ENCODE measurements around the gene CTBP1. TPM values are rescaled to one million over a fixed set of nuclear protein-coding genes. Genes with fewer than 3 reads are reported as not detected.

The CTBP1 gene
- total RNA-seq, 1 donor from 2014 or later: 171 TPM

DNA sequence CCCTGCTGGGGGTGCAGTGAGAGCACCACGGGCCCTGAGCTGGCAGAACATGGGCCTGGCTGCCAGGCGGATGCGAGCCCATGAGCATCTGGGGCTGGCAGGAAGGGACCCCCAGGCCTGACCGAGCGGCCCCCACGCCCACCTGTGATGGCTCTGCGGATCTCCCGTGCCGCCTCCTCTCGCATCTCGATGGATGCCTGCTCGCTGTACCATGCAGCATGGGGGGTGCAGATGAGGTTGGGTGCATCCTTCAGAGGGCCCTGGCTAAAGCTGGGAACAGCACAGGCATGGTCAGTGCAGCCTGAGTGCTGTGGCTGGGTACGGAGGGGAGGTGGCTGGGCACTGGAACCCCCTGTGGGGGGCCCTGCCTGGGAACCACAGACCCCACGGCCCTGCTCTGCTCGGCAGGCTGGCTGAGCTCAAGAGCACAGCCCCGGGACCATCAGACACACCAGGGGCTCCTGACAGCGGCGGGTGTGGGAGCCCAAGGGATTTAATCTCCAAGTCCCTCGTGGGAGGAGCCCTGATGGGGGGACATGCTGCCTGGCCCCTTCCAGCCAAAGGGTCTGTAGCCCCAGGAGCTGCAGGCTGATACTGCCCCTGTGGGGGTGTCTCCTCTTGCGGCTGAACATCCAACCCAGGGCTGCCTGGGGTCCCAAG, 35.5 kb downstream of the CTBP1 start:
- Histone ChIP-seq H3K36me3 (no peaks in the 10 kb centered on the region), H2AFZ (replicated peaks) (no peak overlapping the region), H3K9me3 (ENCODE audit: low read depth) (no peaks in the 10 kb centered on the region), H3F3A (ENCODE audit: low read depth) (no peaks in the 10 kb centered on the region), H3K9ac (no peak overlapping the region), H3K4me1 (no peaks in the 10 kb centered on the region), H3K79me2 (ENCODE audit: low read depth) (no peaks in the 10 kb centered on the region), H3K27ac (no peak overlapping the region), H3K4me3 (no peak overlapping the region), H3K4me2 (no peak overlapping the region), H4K20me1 (ENCODE audit: low read depth) (peaks cover 3% of the 10 kb centered on the region), H3K27me3 (no peaks in the 10 kb centered on the region)
- Mint-ChIP-seq H3K36me3 (peaks cover 5% of the 10 kb centered on the region), H3K4me3 (no peak overlapping the region), H3K9me3 (no peaks in the 10 kb centered on the region), H3K27ac (no peak overlapping the region), H3K4me1 (peaks cover 2% of the 10 kb centered on the region), H3K27me3 (ENCODE audit: insufficient read depth, low read depth) (peaks cover 2% of the 10 kb centered on the region)
- TF ChIP-seq, protein P1, sequence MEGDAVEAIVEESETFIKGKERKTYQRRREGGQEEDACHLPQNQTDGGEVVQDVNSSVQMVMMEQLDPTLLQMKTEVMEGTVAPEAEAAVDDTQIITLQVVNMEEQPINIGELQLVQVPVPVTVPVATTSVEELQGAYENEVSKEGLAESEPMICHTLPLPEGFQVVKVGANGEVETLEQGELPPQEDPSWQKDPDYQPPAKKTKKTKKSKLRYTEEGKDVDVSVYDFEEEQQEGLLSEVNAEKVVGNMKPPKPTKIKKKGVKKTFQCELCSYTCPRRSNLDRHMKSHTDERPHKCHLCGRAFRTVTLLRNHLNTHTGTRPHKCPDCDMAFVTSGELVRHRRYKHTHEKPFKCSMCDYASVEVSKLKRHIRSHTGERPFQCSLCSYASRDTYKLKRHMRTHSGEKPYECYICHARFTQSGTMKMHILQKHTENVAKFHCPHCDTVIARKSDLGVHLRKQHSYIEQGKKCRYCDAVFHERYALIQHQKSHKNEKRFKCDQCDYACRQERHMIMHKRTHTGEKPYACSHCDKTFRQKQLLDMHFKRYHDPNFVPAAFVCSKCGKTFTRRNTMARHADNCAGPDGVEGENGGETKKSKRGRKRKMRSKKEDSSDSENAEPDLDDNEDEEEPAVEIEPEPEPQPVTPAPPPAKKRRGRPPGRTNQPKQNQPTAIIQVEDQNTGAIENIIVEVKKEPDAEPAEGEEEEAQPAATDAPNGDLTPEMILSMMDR (IDR thresholded peaks at IDR 0.05): no peak
- TF ChIP-seq EZH2phosphoT487 (IDR thresholded peaks at IDR 0.05): no peak
- no peak for TF ChIP-seq EZH2 (IDR thresholded peaks at IDR 0.05)
- no peak for DNase-seq (ENCODE audit: low spot score)

DNA sequence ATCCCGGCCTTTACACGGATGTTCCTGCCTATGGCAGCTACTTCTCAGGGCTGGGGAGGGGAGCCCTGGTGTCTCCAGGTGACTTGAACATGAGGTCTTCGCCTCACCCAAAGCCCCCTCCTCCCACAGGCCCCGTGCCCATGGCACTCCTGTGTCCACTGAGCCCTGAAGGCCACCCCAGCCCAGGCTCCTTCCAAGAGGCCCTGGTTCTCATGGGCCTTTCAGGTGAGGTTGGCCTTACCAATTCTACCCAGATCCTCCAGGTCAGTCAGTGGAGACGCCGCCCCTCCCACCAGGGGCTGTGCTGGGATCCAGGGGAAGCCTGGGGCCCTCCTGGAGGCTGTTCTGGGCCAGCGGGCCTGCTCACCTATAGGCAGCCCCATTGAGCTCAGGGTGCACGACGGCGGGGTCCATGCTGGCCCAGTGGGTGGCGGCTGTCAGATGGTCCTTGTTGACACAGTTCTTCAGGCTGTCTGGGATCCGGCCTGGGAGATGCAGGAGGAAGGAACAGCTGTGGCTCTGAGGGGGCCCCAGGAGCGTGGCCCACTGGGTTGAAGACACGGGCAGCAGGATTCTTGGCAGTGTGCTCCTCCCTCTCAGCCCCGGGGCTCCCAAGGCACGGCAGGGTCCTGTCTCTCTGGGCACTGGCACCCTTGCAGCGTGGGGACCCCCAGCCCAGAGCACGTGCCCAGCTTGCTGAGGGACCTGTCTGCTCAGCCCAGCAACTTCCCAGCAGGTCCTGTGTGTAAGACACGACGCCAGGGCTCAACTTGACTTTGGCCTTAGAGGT, 36.2 kb downstream of the CTBP1 start:
- no peaks in the 10 kb centered on the region for H3K9me3 Mint-ChIP-seq
- H3K27ac Mint-ChIP-seq: no peak overlapping the region
- H3K9me3 ChIP-seq (ENCODE audit: low read depth): no peaks in the 10 kb centered on the region
- no peaks in the 10 kb centered on the region for H3K4me1 ChIP-seq
- no peaks in the 10 kb centered on the region for H3K79me2 ChIP-seq (ENCODE audit: low read depth)
- H3K9ac ChIP-seq: no peak overlapping the region
- H3K4me2 ChIP-seq: no peak overlapping the region
- no peak overlapping the region for H3K4me3 ChIP-seq
- no peak overlapping the region for H3K4me3 Mint-ChIP-seq
- H3K36me3 Mint-ChIP-seq: peaks cover 4% of the 10 kb centered on the region
- no peak overlapping the region for H2AFZ ChIP-seq (replicated peaks)
- no peaks in the 10 kb centered on the region for H3K27me3 ChIP-seq
- H3K36me3 ChIP-seq: no peaks in the 10 kb centered on the region
- DNase-seq (ENCODE audit: low spot score): no peak
- H3K27ac ChIP-seq: no peak overlapping the region
- TF ChIP-seq, protein P1 (IDR thresholded peaks at IDR 0.05): no peak
- no peak for TF ChIP-seq EZH2phosphoT487 (IDR thresholded peaks at IDR 0.05)
- TF ChIP-seq EZH2 (IDR thresholded peaks at IDR 0.05): no peak
- H3F3A ChIP-seq (ENCODE audit: low read depth): no peaks in the 10 kb centered on the region
- peaks cover 3% of the 10 kb centered on the region for H4K20me1 ChIP-seq (ENCODE audit: low read depth)
- H3K27me3 Mint-ChIP-seq (ENCODE audit: insufficient read depth, low read depth): peaks cover 2% of the 10 kb centered on the region
- peaks cover 2% of the 10 kb centered on the region for H3K4me1 Mint-ChIP-seq

DNA sequence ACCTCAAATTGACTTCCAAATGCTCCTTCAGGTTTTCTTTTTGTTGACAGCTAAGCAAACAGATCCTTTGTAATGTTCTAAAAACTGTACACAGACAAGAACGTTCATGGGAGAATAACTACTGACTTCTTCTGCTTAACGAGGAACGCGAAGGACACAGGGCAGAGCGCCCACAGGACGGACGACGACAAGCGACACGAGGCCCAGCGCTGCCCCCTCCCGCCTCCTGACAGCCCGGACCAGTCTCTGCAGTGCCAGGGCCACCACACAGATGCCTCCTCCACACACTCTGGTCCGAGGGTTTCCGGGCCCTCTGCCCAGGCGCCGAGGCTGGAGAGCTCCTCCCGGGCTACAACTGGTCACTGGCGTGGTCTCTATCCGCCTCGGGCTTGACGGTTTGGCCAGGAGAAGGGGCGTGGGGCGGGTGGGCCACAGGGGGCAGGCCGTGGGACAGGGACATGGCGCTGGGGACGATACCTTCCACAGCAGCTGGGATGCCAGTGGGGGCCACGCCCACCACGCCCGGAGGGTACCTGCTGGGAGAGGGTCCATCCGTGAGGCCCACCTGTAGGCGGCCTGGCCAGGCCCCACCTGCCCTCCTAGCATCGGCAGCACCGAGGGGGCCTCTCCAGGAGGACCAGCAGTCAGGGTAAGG, 36.9 kb downstream of the CTBP1 start:
- H3K9me3 ChIP-seq (ENCODE audit: low read depth): no peaks in the 10 kb centered on the region
- DNase-seq (ENCODE audit: low spot score): no peak
- no peaks in the 10 kb centered on the region for H3K4me1 ChIP-seq
- H3K27me3 ChIP-seq: no peaks in the 10 kb centered on the region
- TF ChIP-seq EZH2phosphoT487 (IDR thresholded peaks at IDR 0.05) (no peak), EZH2 (IDR thresholded peaks at IDR 0.05) (no peak)
- Mint-ChIP-seq H3K9me3 (no peaks in the 10 kb centered on the region), H3K27ac (no peak overlapping the region), H3K4me3 (no peak overlapping the region), H3K36me3 (peaks cover 2% of the 10 kb centered on the region), H3K27me3 (ENCODE audit: insufficient read depth, low read depth) (peaks cover 2% of the 10 kb centered on the region), H3K4me1 (peaks cover 2% of the 10 kb centered on the region)
- no peaks in the 10 kb centered on the region for H3K36me3 ChIP-seq
- no peak overlapping the region for H2AFZ ChIP-seq (replicated peaks)
- H3K27ac ChIP-seq: no peak overlapping the region
- peaks cover 3% of the 10 kb centered on the region for H4K20me1 ChIP-seq (ENCODE audit: low read depth)
- no peak overlapping the region for H3K4me2 ChIP-seq
- no peaks in the 10 kb centered on the region for H3K79me2 ChIP-seq (ENCODE audit: low read depth)
- no peak overlapping the region for H3K9ac ChIP-seq
- H3F3A ChIP-seq (ENCODE audit: low read depth): no peaks in the 10 kb centered on the region
- H3K4me3 ChIP-seq: no peak overlapping the region
